ENCODE measurements around the gene SLC9A9.

Gene SLC9A9

DNA sequence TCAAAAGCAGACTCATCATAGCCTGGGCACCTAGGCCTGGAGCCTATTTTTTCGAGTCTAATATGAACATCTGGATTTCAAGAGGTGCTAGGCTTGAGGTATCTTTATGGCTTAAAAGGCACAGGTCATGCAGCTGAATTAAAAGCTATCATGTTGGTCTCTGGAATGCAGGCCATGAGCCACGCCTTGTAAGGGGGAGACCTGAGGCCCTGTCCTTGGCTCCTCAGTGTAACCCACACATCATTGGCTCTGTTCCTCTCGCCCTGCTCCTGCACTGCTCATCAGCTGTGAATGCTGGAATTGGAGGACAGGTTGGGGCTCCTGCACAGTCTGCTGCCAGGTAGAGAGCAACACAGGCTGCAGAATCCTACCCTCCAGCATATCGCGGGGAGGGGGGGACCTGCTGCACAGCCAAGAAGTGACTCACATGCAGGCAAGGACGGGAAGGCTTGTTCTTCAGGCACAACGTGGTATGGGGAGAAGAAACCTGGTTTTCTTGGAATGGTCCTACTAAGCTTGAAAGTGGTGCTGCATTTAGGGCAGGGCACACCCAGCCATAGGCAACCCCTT lies 582.7 kb downstream of the SLC9A9 start:
- no peak for DNase-seq

GRCh38 chr3:143263852-143264513 lies 584.3 kb downstream of the SLC9A9 start:
- no peak for DNase-seq

DNA sequence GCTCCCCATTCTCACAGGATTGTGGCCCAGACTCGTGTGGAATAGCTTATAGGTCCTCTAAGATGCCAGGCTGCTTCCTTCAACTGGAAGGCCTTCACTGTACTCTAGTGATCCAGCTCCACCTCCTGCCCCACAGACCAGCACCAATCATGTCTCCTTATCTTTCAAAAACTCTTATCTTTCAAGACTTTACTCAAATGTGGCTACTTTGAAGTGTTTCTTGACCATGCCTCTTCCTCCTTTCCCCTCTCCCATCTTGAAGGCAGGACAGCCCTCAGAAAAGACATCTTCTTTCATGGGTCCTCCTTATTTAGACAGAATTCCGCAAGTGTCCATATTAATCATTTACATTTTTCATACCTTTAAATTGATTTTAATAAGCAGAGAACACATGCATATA lies 586.4 kb downstream of the SLC9A9 start:
- DNase-seq = no peak

DNA sequence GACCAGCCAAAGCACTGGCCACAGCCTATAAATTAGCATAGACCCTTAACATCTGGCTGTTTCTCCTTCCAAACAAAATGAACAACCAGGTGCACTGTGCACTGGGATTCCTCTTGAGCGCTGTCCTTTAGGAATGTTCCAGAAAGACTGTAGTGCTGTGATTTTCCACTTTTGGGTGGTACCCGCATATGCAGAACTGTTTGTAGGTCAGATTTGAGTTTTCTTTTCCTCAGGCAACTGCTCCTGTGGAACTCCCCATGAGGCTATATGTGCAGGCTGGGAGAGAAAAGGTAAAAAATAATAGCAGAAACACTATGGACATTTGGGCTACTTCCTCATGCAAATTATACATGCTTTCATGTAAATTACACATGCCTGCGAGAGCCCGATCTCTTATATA lies 589.6 kb downstream of the SLC9A9 start:
- DNase-seq = no peak

DNA sequence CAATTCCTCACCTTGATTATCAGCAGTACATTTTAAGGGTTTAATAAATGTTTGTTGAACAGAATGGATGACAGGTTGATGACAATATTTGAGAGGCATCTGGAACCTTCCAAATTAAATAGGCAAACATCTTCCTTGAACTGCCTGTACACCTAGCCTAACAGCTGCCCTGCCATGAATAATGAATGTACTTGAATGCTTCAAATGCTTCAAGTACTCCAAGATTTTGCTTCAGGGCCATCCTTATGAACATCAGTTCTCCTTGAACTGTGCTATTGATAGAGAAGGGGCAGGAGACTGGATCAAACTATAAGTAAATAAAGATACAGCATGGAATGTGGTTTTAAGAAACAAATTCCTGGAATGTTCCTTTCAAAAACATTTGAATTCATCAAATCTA lies 591.9 kb downstream of the SLC9A9 start:
- DNase-seq = no peak

- DNase-seq = no peak
These were observed 592.5 kb downstream of the SLC9A9 start for GRCh38 chr3:143255739-143256138.

- no peak for DNase-seq
These were observed 595.3 kb downstream of the SLC9A9 start for GRCh38 chr3:143252931-143253330.

DNA sequence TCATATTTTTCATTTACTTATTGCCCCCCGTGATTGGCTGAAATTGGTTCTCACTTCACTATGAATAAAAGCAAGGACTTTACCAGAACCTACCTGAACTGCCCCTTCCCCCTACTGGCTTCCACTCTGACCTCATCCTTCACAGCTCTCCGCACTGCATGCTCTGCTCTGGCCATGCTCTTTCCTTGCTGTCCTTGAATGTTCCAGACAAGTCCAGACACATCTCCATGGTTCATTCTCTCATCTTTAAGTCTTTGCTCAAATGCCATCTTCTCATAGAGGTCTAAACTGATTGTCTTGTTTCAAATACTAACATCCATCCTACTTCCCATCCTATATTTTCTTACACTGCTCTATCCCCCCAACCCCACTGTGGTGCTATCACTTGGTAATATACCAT lies 599.3 kb downstream of the SLC9A9 start:
- no peak for DNase-seq

DNA sequence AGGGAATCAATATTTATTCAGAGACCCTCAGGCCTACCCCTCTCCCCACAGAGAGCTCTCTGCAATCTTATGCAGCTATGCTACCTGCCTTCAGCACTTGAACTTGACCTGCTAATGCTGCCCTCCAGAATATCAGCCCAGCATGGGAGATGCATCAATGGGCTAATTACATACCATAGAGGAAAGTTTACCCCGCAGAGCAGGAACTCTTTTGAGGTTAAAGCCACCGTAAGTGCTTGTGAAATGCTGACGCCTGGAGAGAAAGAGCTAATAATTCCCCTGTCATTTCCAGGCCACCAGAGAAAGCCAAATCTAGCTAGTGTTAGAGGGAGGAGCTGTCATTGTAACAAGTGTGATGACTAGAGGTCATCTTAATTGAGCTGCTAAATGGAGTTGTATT lies 601.2 kb downstream of the SLC9A9 start:
- DNase-seq = no peak

GRCh38 chr3:143245692-143246091 lies 602.6 kb downstream of the SLC9A9 start:
- no peak for DNase-seq

DNA sequence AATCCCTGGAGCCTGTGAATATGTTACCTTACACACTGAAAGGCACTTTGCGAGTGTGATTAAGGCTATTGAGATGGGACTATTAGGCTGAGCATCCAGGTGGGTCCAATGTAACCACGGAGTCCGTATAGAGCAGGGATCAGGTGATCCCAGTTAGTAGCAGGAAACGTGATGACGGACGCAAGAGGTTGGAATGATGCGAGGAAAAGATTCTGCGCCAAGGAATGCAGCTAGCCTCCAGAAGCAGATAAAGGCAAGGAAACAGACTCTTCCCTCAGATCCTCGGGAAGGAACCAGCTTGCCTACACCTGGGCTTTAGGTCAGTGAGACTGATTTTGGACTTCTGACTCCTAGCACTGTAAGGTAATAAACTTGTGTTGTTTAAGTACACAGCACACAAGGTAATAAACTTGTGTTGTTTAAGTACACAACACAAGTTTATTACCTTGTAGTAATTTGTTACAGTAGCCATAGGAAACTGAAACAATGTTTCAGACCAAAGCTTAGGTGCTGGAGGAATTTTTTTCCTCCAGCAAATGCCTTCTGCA lies 603.7 kb downstream of the SLC9A9 start:
- no peak for DNase-seq

GRCh38 chr3:143243686-143244085 lies 604.6 kb downstream of the SLC9A9 start:
- DNase-seq = no peak

DNA sequence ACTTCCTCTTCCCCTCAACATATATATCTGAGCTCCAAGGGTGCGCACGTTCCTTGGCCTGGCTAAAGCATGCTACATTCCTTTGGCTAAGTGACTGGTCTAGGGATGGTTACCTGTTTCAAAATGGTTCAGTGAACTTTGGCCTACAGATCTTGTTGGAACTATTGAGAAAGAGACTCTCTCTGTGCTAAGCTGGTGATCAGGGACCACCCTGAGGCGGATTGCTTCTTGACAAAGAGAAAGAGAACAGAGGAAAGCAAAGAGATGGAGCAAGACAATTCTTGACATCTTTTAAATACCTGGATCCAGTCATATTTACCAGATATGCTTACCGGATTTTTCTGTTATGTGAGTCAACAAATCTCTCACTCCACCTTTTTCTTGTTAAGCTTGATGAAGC lies 605.6 kb downstream of the SLC9A9 start:
- DNase-seq = no peak

- no peak for DNase-seq
These were observed 606.2 kb downstream of the SLC9A9 start for GRCh38 chr3:143242101-143242500.

GRCh38 chr3:143241481-143241951 lies 606.8 kb downstream of the SLC9A9 start:
- DNase-seq = no peak

DNA sequence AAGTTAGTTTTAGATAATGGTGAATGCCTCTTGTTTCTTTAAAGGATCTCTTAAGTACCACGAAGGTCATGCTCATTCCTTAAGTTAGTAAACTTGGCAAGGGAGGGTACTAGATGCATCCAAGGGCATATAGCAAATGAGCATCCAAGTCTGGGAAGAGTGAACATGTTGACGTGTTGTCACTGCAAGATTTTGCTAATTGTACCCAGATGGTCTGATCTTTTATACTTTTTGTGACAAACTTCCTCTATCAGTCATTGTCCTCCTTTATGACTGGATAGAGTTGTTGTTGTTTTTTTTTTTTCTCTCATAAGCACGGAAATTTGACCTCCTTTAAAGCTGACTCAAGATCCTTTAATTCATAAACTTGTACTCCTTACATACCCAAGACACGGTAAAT lies 607.4 kb downstream of the SLC9A9 start:
- no peak for DNase-seq

DNA sequence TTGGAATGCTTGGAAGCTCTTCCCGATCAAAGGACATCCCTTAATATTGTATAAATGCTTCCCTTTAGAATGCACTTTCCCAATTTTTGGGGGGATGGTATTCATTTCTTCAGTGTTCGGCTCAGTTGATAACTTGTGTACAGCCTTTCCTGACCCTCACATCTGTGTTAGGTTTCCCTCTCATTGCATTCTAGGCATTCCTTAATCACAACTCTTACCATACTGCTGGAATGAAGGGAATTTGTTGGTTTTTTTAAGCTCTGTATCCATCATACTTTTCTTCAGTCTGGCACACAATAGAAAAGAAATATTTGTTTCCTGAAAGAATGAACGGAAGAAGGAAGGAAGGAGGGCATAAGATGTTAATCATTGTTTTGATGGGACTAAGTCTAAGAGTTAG lies 609.2 kb downstream of the SLC9A9 start:
- no peak for DNase-seq

GRCh38 chr3:143237077-143237627 lies 611.1 kb downstream of the SLC9A9 start:
- no peak for DNase-seq

DNA sequence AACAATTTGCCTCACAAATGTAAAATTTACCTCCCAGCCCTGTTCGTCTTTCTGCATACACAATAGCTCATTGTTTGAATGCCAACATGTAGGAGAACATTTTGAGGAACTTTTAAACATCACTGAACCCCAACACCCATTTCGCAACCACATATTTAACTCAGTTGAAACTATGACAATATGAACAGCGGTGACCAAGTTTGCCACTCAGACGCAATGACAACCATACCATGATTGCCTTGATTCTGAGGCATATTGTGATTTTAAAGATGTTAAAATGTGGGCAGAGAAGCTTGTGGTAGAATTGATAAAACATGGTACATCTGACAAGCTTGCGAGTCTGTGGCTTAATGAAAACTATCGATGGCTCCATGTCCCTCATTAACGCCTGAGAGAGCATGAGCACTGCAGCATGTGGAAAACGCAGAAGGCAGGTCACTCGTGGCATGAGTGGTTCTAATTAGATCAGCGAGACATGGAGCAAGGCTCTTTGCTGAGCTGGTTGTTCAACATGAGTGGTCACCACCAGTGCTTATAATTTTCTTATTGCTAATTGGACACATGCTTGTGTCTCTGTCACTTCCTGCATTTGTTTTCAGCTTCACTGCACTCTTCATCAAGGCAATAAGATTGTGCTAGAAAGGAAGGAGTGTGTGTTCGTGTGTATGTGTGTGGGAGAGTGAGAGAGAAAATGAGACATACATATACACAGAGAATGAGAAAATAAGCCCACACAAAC lies 611.9 kb downstream of the SLC9A9 start:
- DNase-seq = no peak

DNA sequence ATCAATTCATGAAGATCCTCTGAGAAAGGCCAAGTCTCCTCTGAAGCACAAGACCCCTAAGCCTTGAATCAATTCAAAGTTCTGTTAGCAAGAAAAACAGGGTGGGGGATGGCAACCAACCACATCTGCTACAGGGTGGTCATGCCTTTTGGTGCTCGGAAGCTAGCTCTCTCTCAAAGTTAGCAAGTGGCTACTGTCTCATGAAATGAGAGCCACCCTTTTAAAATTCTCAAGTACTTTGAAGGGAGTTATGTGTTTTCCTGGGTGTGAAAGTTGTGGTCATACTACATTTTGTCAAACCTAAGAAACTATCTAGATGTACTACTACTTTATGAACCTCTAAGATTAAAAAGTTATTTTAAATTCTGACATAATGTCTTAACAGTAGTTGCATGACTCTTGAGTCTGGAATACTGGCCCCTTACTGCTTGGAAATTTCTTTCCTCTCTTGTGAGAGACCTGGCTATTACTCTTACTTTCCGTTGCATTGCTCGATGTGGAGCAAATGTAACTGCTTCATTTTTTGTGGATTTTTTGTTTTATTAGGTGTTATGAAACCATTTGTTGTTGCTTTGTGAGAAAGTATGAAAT lies 612.6 kb downstream of the SLC9A9 start:
- no peak for DNase-seq

DNA sequence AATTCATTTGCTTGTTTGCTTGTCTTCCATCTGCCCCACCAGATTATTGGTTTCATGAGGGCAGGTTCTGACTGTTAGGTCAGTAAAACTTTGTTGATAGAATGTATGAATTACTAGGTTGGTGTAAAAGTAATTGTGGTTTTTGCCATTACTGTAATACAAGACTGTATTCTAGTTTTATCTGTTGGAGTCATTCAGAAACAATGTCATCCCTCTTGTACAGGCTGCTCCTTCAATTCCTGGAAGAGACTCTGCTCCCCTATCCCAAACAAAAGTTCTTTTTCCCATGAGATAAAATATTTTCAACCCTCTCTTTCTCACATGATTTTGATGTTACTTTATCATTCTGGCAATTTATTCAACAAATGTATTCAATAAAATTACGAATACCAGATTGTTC lies 613.7 kb downstream of the SLC9A9 start:
- DNase-seq = no peak

GRCh38 chr3:143232981-143233380 lies 615.3 kb downstream of the SLC9A9 start:
- no peak for DNase-seq

- DNase-seq = no peak
These were observed 619.9 kb downstream of the SLC9A9 start for GRCh38 chr3:143228405-143228804.
